Keratinocyte (primary cell): ENCODE results near the gene ARHGEF28. TPM values are rescaled to one million over a fixed set of nuclear protein-coding genes. Genes with fewer than 3 reads are reported as not detected.
A peak's percentile ranks its signal among the peaks of the same experiment; 100 is the strongest.

Source experiments
- DNase-seq: peaks from one replicate; pipeline ENCODE4 v3.0.0-alpha.2; 2011; ENCODE audit warnings: low read depth, missing footprints, low spot score
- FAIRE-seq: peaks from 2 replicates; lab custom pipeline; 2011; peaks lifted over from hg19 to GRCh38; lab: Jason Lieb, UNC
- H2AFZ ChIP-seq: 2 replicates; pipeline ENCODE4 v1.6.0; 2012; ENCODE audit warnings: low read length, control low read depth, inconsistent platforms; ENCODE audit not compliant: control insufficient read depth
- H3K27ac ChIP-seq: 2 replicates; pipeline ENCODE4 v1.5.1; 2011; ENCODE audit warnings: low read length; ENCODE audit not compliant: control insufficient read depth, insufficient read depth
- H3K27me3 ChIP-seq: 3 replicates; pipeline ENCODE4 v1.6.0; 2011; ENCODE audit warnings: low read length; ENCODE audit not compliant: control insufficient read depth, insufficient read depth; ENCODE audit errors: extremely low read depth
- H3K36me3 ChIP-seq, 2 experiments: 2 replicates in 1 of 2; 3 replicates in 1 of 2; pipeline ENCODE4 v1.5.1; 2011; ENCODE audit warnings: low read length in 2 of 2, mild to moderate bottlenecking in 1 of 2; ENCODE audit not compliant: control insufficient read depth in 2 of 2, insufficient read depth in 2 of 2; ENCODE audit errors: extremely low read depth in 1 of 2
- H3K4me1 ChIP-seq: 3 replicates; pipeline ENCODE4 v1.5.1; 2011; ENCODE audit warnings: low read length; ENCODE audit not compliant: control insufficient read depth, insufficient read depth; ENCODE audit errors: extremely low read depth
- H3K4me2 ChIP-seq: 3 replicates; pipeline ENCODE4 v1.6.0; 2011; ENCODE audit warnings: low read depth, low read length; ENCODE audit not compliant: control insufficient read depth, insufficient read depth; ENCODE audit errors: extremely low read depth
- H3K4me3 ChIP-seq, 3 experiments: fragments of 200-600 bp in 1 of 3; sonication (generic) in 1 of 3; 2 replicates in 2 of 3; 3 replicates in 1 of 3; pipeline ENCODE4 v1.5.1; 2011 to 2016; ENCODE audit warnings: low read length in 3 of 3, mild to moderate bottlenecking in 3 of 3, control low read depth in 2 of 3, inconsistent platforms in 1 of 3, low read depth in 1 of 3, mixed read lengths in 1 of 3, mixed run types in 1 of 3, moderate library complexity in 1 of 3; ENCODE audit not compliant: control insufficient read depth in 2 of 3, insufficient read depth in 2 of 3; ENCODE audit errors: extremely low read depth in 1 of 3
- H3K79me2 ChIP-seq: 2 replicates; pipeline ENCODE4 v1.6.0; 2012; ENCODE audit warnings: low read length; ENCODE audit not compliant: control insufficient read depth, insufficient read depth
- H3K9ac ChIP-seq: 3 replicates; pipeline ENCODE4 v1.6.0; 2011; ENCODE audit warnings: low read length; ENCODE audit not compliant: control insufficient read depth, insufficient read depth; ENCODE audit errors: extremely low read depth
- H3K9me1 ChIP-seq: 3 replicates; pipeline ENCODE4 v1.6.0; 2011; ENCODE audit warnings: low read length; ENCODE audit not compliant: control insufficient read depth, insufficient read depth; ENCODE audit errors: extremely low read depth
- H3K9me3 ChIP-seq: 2 replicates; pipeline ENCODE4 v1.5.1; 2012; ENCODE audit warnings: low read depth, low read length; ENCODE audit not compliant: control insufficient read depth
- H4K20me1 ChIP-seq: 3 replicates; pipeline ENCODE4 v1.6.0; 2011; ENCODE audit warnings: low read length; ENCODE audit not compliant: control insufficient read depth, insufficient read depth; ENCODE audit errors: extremely low read depth
- EZH2 ChIP-seq: IDR thresholded peaks from one replicate; pipeline ENCODE4 v1.6.1; 2012; ENCODE audit warnings: inconsistent platforms, mild to moderate bottlenecking, low read length, moderate library complexity
- dilution Hi-C: fragments of 300-500 bp; cut with MboI; formaldehyde crosslinking; loops from one replicate; pipeline ENCODE4 v1.7.0; 2020; ENCODE audit warnings: low sequenced_read_pairs; ENCODE audit not compliant: extremely low pct_ligation_motif_present
- polyA plus RNA-seq, 5 experiments: library from polyadenylated mRNA; depleted of rRNA in 3 of 5; stranded (reverse) in 3 of 5; stranded (forward) in 1 of 5; unstranded in 1 of 5; fragments of >200 nt; gene quantifications; 1 replicate in 1 of 5; 2 replicates in 3 of 5; 3 replicates in 1 of 5; pipeline versions ENCODE4 v1.2.1 to v1.2.3, GENCODE V29; 2011 to 2012; ENCODE audit warnings: missing spikeins in 2 of 5, low read depth in 1 of 5, low replicate concordance in 1 of 5
- TF ChIP-seq, protein P1 (sequence below), 3 experiments: IDR thresholded peaks in 1 of 3; conservative IDR thresholded peaks in 1 of 3; optimal IDR thresholded peaks in 1 of 3; 2 replicates in 2 of 3; 3 replicates in 1 of 3; pipeline versions ENCODE3 to v1.5.1; 2011; ENCODE audit warnings: low read length in 3 of 3, mild to moderate bottlenecking in 3 of 3, moderate library complexity in 2 of 3, control low read depth in 1 of 3, inconsistent platforms in 1 of 3; ENCODE audit not compliant: insufficient read depth in 2 of 3; ENCODE audit errors: extremely low read depth in 1 of 3

ARHGEF28 gene
- polyA plus RNA-seq, 1 donor (not counting 4 experiments of a cell fraction or from before 2014, with no cell fraction given) = 31.6 TPM

DNA sequence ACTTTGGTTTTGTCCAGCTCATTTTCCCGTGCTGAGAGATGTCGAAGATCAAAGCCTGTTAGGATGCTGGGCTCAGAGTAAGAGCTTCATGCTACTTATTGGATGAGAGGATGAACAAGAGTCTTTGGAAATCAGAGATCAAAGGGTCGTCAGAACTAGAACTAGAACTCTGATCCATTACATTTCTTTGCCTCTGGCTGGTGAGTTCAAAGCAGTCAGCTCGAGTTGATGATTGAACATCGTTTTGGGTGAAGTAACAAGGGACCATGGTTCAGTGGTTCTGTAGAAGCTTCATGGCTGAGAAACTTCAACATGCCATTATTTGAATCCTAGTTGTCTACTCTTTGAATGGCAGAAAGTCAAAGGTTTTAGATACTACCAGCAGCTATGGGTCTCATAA, 320.3 kb downstream of the ARHGEF28 start:
- no peaks in the 10 kb centered on the region for H4K20me1 ChIP-seq
- H3K79me2 ChIP-seq = no peaks in the 10 kb centered on the region
- H3K27ac ChIP-seq = no peak overlapping the region
- FAIRE-seq (peak; percentile 65), DNase-seq (no peak)
- H3K9me1 ChIP-seq = no peaks in the 10 kb centered on the region
- no peak overlapping the region for H2AFZ ChIP-seq
- H3K9me3 ChIP-seq = peaks cover 2% of the 10 kb centered on the region
- TF ChIP-seq, protein P1, sequence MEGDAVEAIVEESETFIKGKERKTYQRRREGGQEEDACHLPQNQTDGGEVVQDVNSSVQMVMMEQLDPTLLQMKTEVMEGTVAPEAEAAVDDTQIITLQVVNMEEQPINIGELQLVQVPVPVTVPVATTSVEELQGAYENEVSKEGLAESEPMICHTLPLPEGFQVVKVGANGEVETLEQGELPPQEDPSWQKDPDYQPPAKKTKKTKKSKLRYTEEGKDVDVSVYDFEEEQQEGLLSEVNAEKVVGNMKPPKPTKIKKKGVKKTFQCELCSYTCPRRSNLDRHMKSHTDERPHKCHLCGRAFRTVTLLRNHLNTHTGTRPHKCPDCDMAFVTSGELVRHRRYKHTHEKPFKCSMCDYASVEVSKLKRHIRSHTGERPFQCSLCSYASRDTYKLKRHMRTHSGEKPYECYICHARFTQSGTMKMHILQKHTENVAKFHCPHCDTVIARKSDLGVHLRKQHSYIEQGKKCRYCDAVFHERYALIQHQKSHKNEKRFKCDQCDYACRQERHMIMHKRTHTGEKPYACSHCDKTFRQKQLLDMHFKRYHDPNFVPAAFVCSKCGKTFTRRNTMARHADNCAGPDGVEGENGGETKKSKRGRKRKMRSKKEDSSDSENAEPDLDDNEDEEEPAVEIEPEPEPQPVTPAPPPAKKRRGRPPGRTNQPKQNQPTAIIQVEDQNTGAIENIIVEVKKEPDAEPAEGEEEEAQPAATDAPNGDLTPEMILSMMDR (optimal IDR thresholded peaks at IDR 0.05 in 1 of 3, IDR thresholded peaks at IDR 0.05 in 1 of 3, conservative IDR thresholded peaks at IDR 0.05 in 1 of 3; ENCODE audit: extremely low read depth in 1 of 3, insufficient read depth in 2 of 3, low read length in 3 of 3) = no peak
- no peak for TF ChIP-seq EZH2
- peaks cover 6 to 8% of the 10 kb centered on the region in 2 experiments for H3K36me3 ChIP-seq
- H3K27me3 ChIP-seq = no peaks in the 10 kb centered on the region
- H3K4me1 ChIP-seq = no peaks in the 10 kb centered on the region
- H3K4me3 ChIP-seq = no peak overlapping the region
- H3K9ac ChIP-seq = no peak overlapping the region
- dilution Hi-C loops = no loop called here
- no peak overlapping the region for H3K4me2 ChIP-seq

DNA sequence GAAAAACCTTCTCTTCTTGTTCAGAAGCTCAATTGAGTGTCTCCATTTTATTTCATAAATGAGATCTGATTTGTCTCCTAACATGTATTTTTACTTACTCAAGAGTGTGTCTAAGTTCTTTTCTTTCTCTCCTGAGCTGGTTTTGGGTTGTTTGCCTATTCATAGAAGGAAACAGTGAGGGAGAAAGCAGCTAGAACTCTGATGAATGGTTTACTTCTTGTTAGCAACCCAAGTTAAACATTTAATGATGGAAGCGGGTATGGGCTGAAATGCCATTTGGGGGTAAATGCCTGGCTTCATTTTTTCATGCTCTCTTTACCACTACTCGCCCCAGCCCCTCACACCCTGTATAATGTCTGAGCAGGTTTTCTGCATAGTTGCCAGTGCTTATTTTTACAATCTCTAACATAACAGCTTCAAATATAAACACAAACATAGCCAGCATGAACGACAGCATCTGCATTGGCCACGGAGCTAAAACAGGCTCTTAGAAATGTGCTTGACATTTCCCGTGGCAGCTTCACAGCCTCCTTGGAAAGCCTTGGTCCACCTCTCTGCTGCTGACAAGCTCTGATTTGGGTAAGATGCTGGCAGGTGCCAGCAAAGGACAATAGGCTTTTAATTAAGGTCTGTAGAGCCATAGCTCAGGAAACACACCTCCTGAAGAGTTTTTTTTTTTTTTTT, 321.1 kb downstream of the ARHGEF28 start:
- Histone ChIP-seq H3K4me2 (no peak overlapping the region), H3K27me3 (no peaks in the 10 kb centered on the region), H3K9me1 (no peaks in the 10 kb centered on the region), H3K9ac (no peak overlapping the region), H4K20me1 (no peaks in the 10 kb centered on the region), H3K79me2 (no peaks in the 10 kb centered on the region), H3K4me3 (no peak overlapping the region), H3K4me1 (no peaks in the 10 kb centered on the region), H3K9me3 (peaks cover 2% of the 10 kb centered on the region), H2AFZ (no peak overlapping the region), H3K36me3 (peaks cover 3% of the 10 kb centered on the region in 2 experiments), H3K27ac (no peak overlapping the region)
- dilution Hi-C loops = no loop called here
- DNase-seq (no peak), FAIRE-seq (no peak)
- TF ChIP-seq, protein P1 (optimal IDR thresholded peaks at IDR 0.05 in 1 of 3, IDR thresholded peaks at IDR 0.05 in 1 of 3, conservative IDR thresholded peaks at IDR 0.05 in 1 of 3; ENCODE audit: extremely low read depth in 1 of 3, insufficient read depth in 2 of 3, low read length in 3 of 3) = no peak
- no peak for TF ChIP-seq EZH2
